Transverse colon (tissue), 4 donors: ENCODE measurements around the gene SORL1. TPM values are rescaled to one million over a fixed set of nuclear protein-coding genes. Genes with fewer than 3 reads are reported as not detected.
A peak's percentile ranks its signal among the peaks of the same experiment; 100 is the strongest.

ENCODE experiments used
- DNase-seq: peaks from one replicate; pipeline ENCODE4 v3.0.0-alpha.2; 2019
- H3K27ac ChIP-seq, 4 donors: fragments of 200-600 bp; sonication (generic); 2 replicates each; pipeline ENCODE4 v1.5.1; 2016 to 2018; ENCODE audit warnings: inconsistent platforms in 4 of 4
- H3K27me3 ChIP-seq: fragments of 200-600 bp; sonication (generic); 2 replicates; pipeline ENCODE4 v1.5.1; 2017; ENCODE audit warnings: inconsistent platforms
- H3K36me3 ChIP-seq, 4 donors: fragments of 200-600 bp; sonication (generic); 2 replicates each; pipeline ENCODE4 v1.5.1; 2017 to 2019; ENCODE audit warnings: inconsistent platforms in 4 of 4
- H3K4me1 ChIP-seq, 4 donors: fragments of 200-600 bp; sonication (generic); 2 replicates each; pipeline ENCODE4 v1.5.1; 2017 to 2020; ENCODE audit warnings: inconsistent platforms in 4 of 4
- H3K4me3 ChIP-seq, 4 donors: fragments of 200-600 bp; sonication (generic); 1 replicate in 1 of 4; 2 replicates in 3 of 4; pipeline versions ENCODE4 v1.5.1 to v1.6.1; 2017 to 2019; ENCODE audit warnings: inconsistent platforms in 4 of 4
- H3K9me3 ChIP-seq, 2 donors: fragments of 200-600 bp; sonication (generic); 2 replicates each; pipeline ENCODE4 v1.5.1; 2017 to 2019; ENCODE audit warnings: inconsistent platforms in 2 of 2
- CTCF ChIP-seq, 5 experiments: fragments of 200-600 bp in 3 of 5; fragments of 450-650 bp in 2 of 5; sonication (generic) in 3 of 5; IDR thresholded peaks; 1 replicate in 2 of 5; 2 replicates in 3 of 5; pipeline ENCODE4 v1.5.1; 2016 to 2017; ENCODE audit warnings: antibody characterized with exemption in 5 of 5, inconsistent platforms in 3 of 5, mild to moderate bottlenecking in 2 of 5, moderate library complexity in 1 of 5
- EP300 ChIP-seq: sonication (generic); formaldehyde crosslinking; IDR thresholded peaks from one replicate; pipeline ENCODE4 v1.6.1; 2017; ENCODE audit warnings: antibody characterized with exemption, low read depth
- POLR2A ChIP-seq: fragments of 450-650 bp; IDR thresholded peaks from one replicate; pipeline ENCODE4 v1.6.1; 2016; ENCODE audit warnings: antibody characterized with exemption, mild to moderate bottlenecking, moderate library complexity
- POLR2AphosphoS5 ChIP-seq, 3 donors: sonication (generic); formaldehyde crosslinking; IDR thresholded peaks; one replicate each; pipeline ENCODE4 v1.6.1; 2016; ENCODE audit warnings: antibody characterized with exemption in 3 of 3
- WGBS, 2 donors: methylation state at CpG; one replicate each; pipeline ENCODE4 v1.1.5; 2018; ENCODE audit warnings: low coverage in 1 of 2; 5-methylcytosine and 5-hydroxymethylcytosine counted together
- in situ Hi-C, 4 donors: fragments of 200-750 bp; cut with MboI; loops; one replicate each; pipeline versions ENCODE4 v1.15.0 to v1.15.1; 2017; ENCODE audit warnings: low sequenced_read_pairs in 3 of 4, low pct_ligation_motif_present in 1 of 4, low pct_unique_long_range_greater_than_20kb in 1 of 4
- intact Hi-C: fragments of 100-400 bp; cut with DNase I; formaldehyde crosslinking; loops from one replicate; pipeline ENCODE4 v1.15.1; 2023; ENCODE audit warnings: low total_unique reads
- total RNA-seq, 4 donors: library from RNA; depleted of rRNA; stranded (reverse); fragments of >200 nt; gene quantifications; one replicate each; pipeline ENCODE4 v1.1.0, GENCODE V29; 2016

The SORL1 gene
- total RNA-seq, 4 donors from 2014 or later = 81.6 to 338 (median 129) TPM

- Histone ChIP-seq H3K4me1 (no peaks in the 10 kb centered on the region), H3K27me3 (no peaks in the 10 kb centered on the region), H3K9me3 (no peaks in the 10 kb centered on the region), H3K4me3 (no peak overlapping the region), H3K27ac (no peak overlapping the region), H3K36me3 (peaks cover 0 to 8% (median 0%) of the 10 kb centered on the region in 4 donors)
- no peak for DNase-seq
- intact Hi-C loops (no loop called here), in situ Hi-C loops (no loop called here)
- no peak for TF ChIP-seq CTCF (IDR thresholded peaks at IDR 0.05)
- no peak for TF ChIP-seq EP300
- TF ChIP-seq POLR2AphosphoS5 (IDR thresholded peaks at IDR 0.05) = no peak
- no peak for TF ChIP-seq POLR2A
- WGBS, 2 donors = 88 to 96% methylated on average over 4 to 6 of the region's 6 CpGs
Measured at GRCh38 chr11:121543836-121544380, 91.8 kb downstream of the SORL1 start.

- H3K27me3 ChIP-seq = no peaks in the 10 kb centered on the region
- 83 to 100% methylated on average over 3 to 7 of the region's 7 CpGs for WGBS, 2 donors
- TF ChIP-seq CTCF (IDR thresholded peaks at IDR 0.05) = no peak
- TF ChIP-seq POLR2A = no peak
- TF ChIP-seq POLR2AphosphoS5 (IDR thresholded peaks at IDR 0.05) = no peak
- no peak for TF ChIP-seq EP300
- intact Hi-C loops = no loop called here
- no peak for DNase-seq
- H3K4me3 ChIP-seq = no peak overlapping the region
- peaks cover 0 to 8% (median 0%) of the 10 kb centered on the region in 4 donors for H3K36me3 ChIP-seq
- H3K4me1 ChIP-seq = no peaks in the 10 kb centered on the region
- in situ Hi-C loops = no loop called here
- no peak overlapping the region for H3K27ac ChIP-seq
- no peaks in the 10 kb centered on the region for H3K9me3 ChIP-seq
Measured at GRCh38 chr11:121544956-121545355, 92.8 kb downstream of the SORL1 start.

DNA sequence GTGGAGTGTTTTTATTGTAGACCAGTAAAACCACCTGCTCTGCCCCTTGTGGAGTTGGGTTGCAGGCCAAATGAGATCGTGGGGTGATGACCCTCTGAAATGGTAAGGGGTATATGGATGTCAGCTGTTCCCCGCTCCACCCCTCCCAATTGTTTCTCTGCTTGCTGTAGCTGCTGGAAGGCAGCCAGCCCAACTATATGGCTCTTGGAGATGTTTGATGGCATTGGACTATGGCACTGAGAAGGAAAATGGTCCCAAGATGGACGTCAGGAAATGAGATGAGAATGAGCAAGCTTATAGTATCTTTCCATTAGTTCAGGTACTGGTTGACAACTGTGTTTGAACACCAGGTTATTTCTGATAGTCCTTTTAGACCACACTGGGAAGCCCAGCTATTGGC lies 95.5 kb downstream of the SORL1 start:
- H3K9me3 ChIP-seq = no peaks in the 10 kb centered on the region
- no peak overlapping the region for H3K4me3 ChIP-seq
- in situ Hi-C loops (no loop called here), intact Hi-C loops (no loop called here)
- H3K36me3 ChIP-seq = peaks cover 0 to 13% (median 0%) of the 10 kb centered on the region in 4 donors
- peak; percentile 12 for DNase-seq
- no peak overlapping the region for H3K27ac ChIP-seq
- 60% methylated on average over 3 of the region's 3 CpGs; no CpG with 5 or more reads in 1 of the 2 donors for WGBS, 2 donors
- H3K27me3 ChIP-seq = no peaks in the 10 kb centered on the region
- H3K4me1 ChIP-seq = no peaks in the 10 kb centered on the region
- TF ChIP-seq CTCF (IDR thresholded peaks at IDR 0.05) = no peak
- TF ChIP-seq EP300 = no peak
- no peak for TF ChIP-seq POLR2A
- TF ChIP-seq POLR2AphosphoS5 (IDR thresholded peaks at IDR 0.05) = no peak

GRCh38 chr11:121550247-121551030 lies 98.3 kb downstream of the SORL1 start:
- TF ChIP-seq EP300 (no peak), CTCF (IDR thresholded peaks at IDR 0.05) (no peak), POLR2A (no peak), POLR2AphosphoS5 (IDR thresholded peaks at IDR 0.05) (no peak)
- Histone ChIP-seq H3K4me1 (peaks cover 0 to 6% (median 0%) of the 10 kb centered on the region in 4 donors), H3K36me3 (peaks cover 0 to 5% (median 0%) of the 10 kb centered on the region in 4 donors), H3K9me3 (no peaks in the 10 kb centered on the region), H3K27ac (no peak overlapping the region), H3K27me3 (no peaks in the 10 kb centered on the region), H3K4me3 (no peak overlapping the region)
- no peak for DNase-seq
- in situ Hi-C loops = no loop called here
- WGBS, 2 donors = 63 to 86% methylated on average over 4 to 10 of the region's 10 CpGs
- intact Hi-C loops = no loop called here
